Osteocyte (in vitro differentiated cells): ENCODE data around the gene ITPR1. TPM values are rescaled to one million over a fixed set of nuclear protein-coding genes. Genes with fewer than 3 reads are reported as not detected.
"Not testable (repeated sequence)": the region's sequence is repeated elsewhere in the genome, so short reads cannot be mapped to it uniquely, and the experiment has no call there.

Source experiments
- DNase-seq: peaks from one replicate; pipeline ENCODE4 v3.0.0; 2021; ENCODE audit warnings: mixed read lengths; ENCODE audit not compliant: unreplicated experiment; ENCODE audit errors: extremely low spot score
- H3K27ac Mint-ChIP-seq: one replicate; pipeline ENCODE4 v1.8.0; 2021; ENCODE audit warnings: mild to moderate bottlenecking, mixed read lengths; ENCODE audit not compliant: unreplicated experiment
- H3K27me3 Mint-ChIP-seq: one replicate; pipeline ENCODE4 v1.8.0; 2021; ENCODE audit warnings: mixed read lengths; ENCODE audit not compliant: unreplicated experiment
- H3K36me3 Mint-ChIP-seq: one replicate; pipeline ENCODE4 v1.8.0; 2021; ENCODE audit warnings: mixed read lengths; ENCODE audit not compliant: unreplicated experiment
- H3K4me1 Mint-ChIP-seq: one replicate; pipeline ENCODE4 v1.8.0; 2021; ENCODE audit warnings: mixed read lengths; ENCODE audit not compliant: unreplicated experiment
- H3K4me3 Mint-ChIP-seq: one replicate; pipeline ENCODE4 v1.8.0; 2021; ENCODE audit warnings: mild to moderate bottlenecking, moderate library complexity, mixed read lengths; ENCODE audit not compliant: unreplicated experiment
- H3K9me3 Mint-ChIP-seq: one replicate; pipeline ENCODE4 v1.8.0; 2021; ENCODE audit warnings: mixed read lengths; ENCODE audit not compliant: unreplicated experiment
- CTCF ChIP-seq: fragments of 200-600 bp; sonication (generic); IDR thresholded peaks from 2 replicates; pipeline ENCODE4 v1.5.0; 2021; ENCODE audit warnings: antibody characterized with exemption, mild to moderate bottlenecking, moderate library complexity
- total RNA-seq: library from RNA; stranded (reverse); gene quantifications from 2 replicates; pipeline ENCODE4 v1.2.1, GENCODE V29; 2021

ITPR1 gene
- total RNA-seq, 1 donor from 2014 or later = 34.3 TPM

- H3K27ac Mint-ChIP-seq = no peak overlapping the region
- H3K36me3 Mint-ChIP-seq = peaks cover 12% of the 10 kb centered on the region
- no peaks in the 10 kb centered on the region for H3K27me3 Mint-ChIP-seq
- H3K9me3 Mint-ChIP-seq = peaks cover 4% of the 10 kb centered on the region
- H3K4me3 Mint-ChIP-seq = no peak overlapping the region
- no peak for DNase-seq
- H3K4me1 Mint-ChIP-seq = peaks cover 3% of the 10 kb centered on the region
- TF ChIP-seq CTCF = no peak
These were observed 265.2 kb downstream of the ITPR1 start for GRCh38 chr3:4758249-4758860.

- H3K36me3 Mint-ChIP-seq = peaks cover 12% of the 10 kb centered on the region
- H3K27ac Mint-ChIP-seq = no peak overlapping the region
- H3K4me1 Mint-ChIP-seq = peaks cover 3% of the 10 kb centered on the region
- no peaks in the 10 kb centered on the region for H3K27me3 Mint-ChIP-seq
- no peak for TF ChIP-seq CTCF
- no peak for DNase-seq
- H3K9me3 Mint-ChIP-seq = peaks cover 4% of the 10 kb centered on the region
- H3K4me3 Mint-ChIP-seq = no peak overlapping the region
These were observed 266.0 kb downstream of the ITPR1 start for GRCh38 chr3:4758957-4759656.

DNA sequence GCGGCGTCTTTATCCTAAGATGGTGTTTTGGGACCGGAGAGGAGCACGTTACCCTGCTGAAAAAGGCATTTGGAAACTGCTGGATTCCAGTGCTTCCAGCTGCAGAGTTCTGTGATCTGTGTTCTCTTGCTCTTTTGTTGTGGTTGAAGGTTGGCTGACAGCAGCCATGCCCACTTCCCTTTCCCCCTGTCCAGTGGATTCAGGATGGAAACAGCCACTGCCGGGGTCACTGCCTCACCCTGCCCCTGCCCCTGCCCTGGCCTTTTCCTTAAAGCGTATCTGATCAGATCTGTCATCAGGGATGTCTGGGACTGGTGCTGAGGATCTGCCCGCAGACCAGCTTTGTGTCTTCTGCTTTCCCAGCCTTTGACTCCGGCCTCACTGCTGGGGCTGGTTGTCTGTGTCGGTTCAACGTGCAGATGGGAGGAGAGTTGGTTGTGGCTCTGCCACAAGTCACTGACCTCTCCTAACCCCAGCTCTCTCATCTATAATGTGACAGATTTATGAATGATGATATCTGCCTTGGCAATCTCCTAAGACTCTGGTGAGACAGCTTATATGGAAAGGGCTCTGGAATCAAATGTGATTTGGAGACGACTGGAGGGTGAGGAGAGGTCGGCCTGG lies 266.7 kb downstream of the ITPR1 start:
- H3K27me3 Mint-ChIP-seq = no peaks in the 10 kb centered on the region
- peaks cover under 1% of the 10 kb centered on the region for H3K4me1 Mint-ChIP-seq
- no peak overlapping the region for H3K4me3 Mint-ChIP-seq
- H3K36me3 Mint-ChIP-seq = peaks cover 14% of the 10 kb centered on the region
- no peak overlapping the region for H3K27ac Mint-ChIP-seq
- peaks cover 4% of the 10 kb centered on the region for H3K9me3 Mint-ChIP-seq
- no peak for TF ChIP-seq CTCF
- DNase-seq = no peak

GRCh38 chr3:4761759-4762158 lies 268.6 kb downstream of the ITPR1 start:
- H3K4me3 Mint-ChIP-seq = no peak overlapping the region
- TF ChIP-seq CTCF = no peak
- H3K27me3 Mint-ChIP-seq = no peaks in the 10 kb centered on the region
- H3K4me1 Mint-ChIP-seq = no peaks in the 10 kb centered on the region
- peaks cover 14% of the 10 kb centered on the region for H3K36me3 Mint-ChIP-seq
- no peak for DNase-seq
- no peak overlapping the region for H3K27ac Mint-ChIP-seq
- H3K9me3 Mint-ChIP-seq = peaks cover 14% of the 10 kb centered on the region

DNA sequence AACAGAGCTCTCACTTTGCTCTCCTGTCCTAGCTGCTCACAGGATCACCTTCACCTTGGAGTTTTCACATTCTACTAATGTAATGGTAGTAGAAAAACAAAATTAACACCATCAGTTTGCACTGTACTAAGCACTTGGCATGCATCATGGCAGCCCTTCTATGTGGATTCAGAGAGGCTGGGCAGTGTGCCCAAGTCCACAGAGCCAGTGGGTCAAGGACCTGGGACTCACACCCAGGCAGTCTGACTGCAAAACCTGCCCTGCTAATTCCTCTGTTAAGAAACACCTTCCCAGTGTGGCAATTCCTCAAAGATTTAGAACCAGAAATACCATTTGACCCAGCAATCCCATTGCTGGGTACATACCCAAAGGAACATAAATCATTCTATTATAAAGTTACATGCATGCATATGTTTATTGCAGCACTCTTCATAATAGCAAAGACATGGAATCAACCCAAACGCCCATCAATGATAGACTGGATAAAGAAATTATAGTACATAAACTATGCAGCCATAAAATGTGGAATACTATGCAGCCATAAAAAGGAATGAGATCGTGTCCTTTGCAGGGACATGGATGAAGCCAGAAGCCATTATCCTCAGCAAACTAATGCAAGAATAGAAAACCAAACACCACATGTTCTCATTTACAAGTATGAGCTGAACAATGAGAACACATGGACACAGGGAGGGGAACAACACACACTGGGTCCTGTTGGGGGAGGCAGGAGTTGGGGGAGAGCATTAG lies 269.5 kb downstream of the ITPR1 start:
- H3K4me1 Mint-ChIP-seq, H3K4me3 Mint-ChIP-seq, H3K27ac Mint-ChIP-seq, H3K27me3 Mint-ChIP-seq, DNase-seq: not testable (repeated sequence)
- peaks cover 14% of the 10 kb centered on the region for H3K36me3 Mint-ChIP-seq
- peaks cover 14% of the 10 kb centered on the region for H3K9me3 Mint-ChIP-seq
